Keratinocyte (primary cell): ENCODE results near the gene GOT2. TPM values are rescaled to one million over a fixed set of nuclear protein-coding genes. Genes with fewer than 3 reads are reported as not detected.

Experiments
- DNase-seq: peaks from one replicate; pipeline ENCODE4 v3.0.0-alpha.2; 2011; ENCODE audit warnings: low read depth, missing footprints, low spot score
- FAIRE-seq: peaks from 2 replicates; lab custom pipeline; 2011; peaks lifted over from hg19 to GRCh38; lab: Jason Lieb, UNC
- H2AFZ ChIP-seq: 2 replicates; pipeline ENCODE4 v1.6.0; 2012; ENCODE audit warnings: low read length, control low read depth, inconsistent platforms; ENCODE audit not compliant: control insufficient read depth
- H3K27ac ChIP-seq: 2 replicates; pipeline ENCODE4 v1.5.1; 2011; ENCODE audit warnings: low read length; ENCODE audit not compliant: control insufficient read depth, insufficient read depth
- H3K27me3 ChIP-seq: 3 replicates; pipeline ENCODE4 v1.6.0; 2011; ENCODE audit warnings: low read length; ENCODE audit not compliant: control insufficient read depth, insufficient read depth; ENCODE audit errors: extremely low read depth
- H3K36me3 ChIP-seq, 2 experiments: 2 replicates in 1 of 2; 3 replicates in 1 of 2; pipeline ENCODE4 v1.5.1; 2011; ENCODE audit warnings: low read length in 2 of 2, mild to moderate bottlenecking in 1 of 2; ENCODE audit not compliant: control insufficient read depth in 2 of 2, insufficient read depth in 2 of 2; ENCODE audit errors: extremely low read depth in 1 of 2
- H3K4me1 ChIP-seq: 3 replicates; pipeline ENCODE4 v1.5.1; 2011; ENCODE audit warnings: low read length; ENCODE audit not compliant: control insufficient read depth, insufficient read depth; ENCODE audit errors: extremely low read depth
- H3K4me2 ChIP-seq: 3 replicates; pipeline ENCODE4 v1.6.0; 2011; ENCODE audit warnings: low read depth, low read length; ENCODE audit not compliant: control insufficient read depth, insufficient read depth; ENCODE audit errors: extremely low read depth
- H3K4me3 ChIP-seq, 3 experiments: fragments of 200-600 bp in 1 of 3; sonication (generic) in 1 of 3; 2 replicates in 2 of 3; 3 replicates in 1 of 3; pipeline ENCODE4 v1.5.1; 2011 to 2016; ENCODE audit warnings: low read length in 3 of 3, mild to moderate bottlenecking in 3 of 3, control low read depth in 2 of 3, inconsistent platforms in 1 of 3, low read depth in 1 of 3, mixed read lengths in 1 of 3, mixed run types in 1 of 3, moderate library complexity in 1 of 3; ENCODE audit not compliant: control insufficient read depth in 2 of 3, insufficient read depth in 2 of 3; ENCODE audit errors: extremely low read depth in 1 of 3
- H3K79me2 ChIP-seq: 2 replicates; pipeline ENCODE4 v1.6.0; 2012; ENCODE audit warnings: low read length; ENCODE audit not compliant: control insufficient read depth, insufficient read depth
- H3K9ac ChIP-seq: 3 replicates; pipeline ENCODE4 v1.6.0; 2011; ENCODE audit warnings: low read length; ENCODE audit not compliant: control insufficient read depth, insufficient read depth; ENCODE audit errors: extremely low read depth
- H3K9me1 ChIP-seq: 3 replicates; pipeline ENCODE4 v1.6.0; 2011; ENCODE audit warnings: low read length; ENCODE audit not compliant: control insufficient read depth, insufficient read depth; ENCODE audit errors: extremely low read depth
- H3K9me3 ChIP-seq: 2 replicates; pipeline ENCODE4 v1.5.1; 2012; ENCODE audit warnings: low read depth, low read length; ENCODE audit not compliant: control insufficient read depth
- H4K20me1 ChIP-seq: 3 replicates; pipeline ENCODE4 v1.6.0; 2011; ENCODE audit warnings: low read length; ENCODE audit not compliant: control insufficient read depth, insufficient read depth; ENCODE audit errors: extremely low read depth
- EZH2 ChIP-seq: IDR thresholded peaks from one replicate; pipeline ENCODE4 v1.6.1; 2012; ENCODE audit warnings: inconsistent platforms, mild to moderate bottlenecking, low read length, moderate library complexity
- dilution Hi-C: fragments of 300-500 bp; cut with MboI; formaldehyde crosslinking; loops from one replicate; pipeline ENCODE4 v1.7.0; 2020; ENCODE audit warnings: low sequenced_read_pairs; ENCODE audit not compliant: extremely low pct_ligation_motif_present
- polyA plus RNA-seq, 5 experiments: library from polyadenylated mRNA; depleted of rRNA in 3 of 5; stranded (reverse) in 3 of 5; stranded (forward) in 1 of 5; unstranded in 1 of 5; fragments of >200 nt; gene quantifications; 1 replicate in 1 of 5; 2 replicates in 3 of 5; 3 replicates in 1 of 5; pipeline versions ENCODE4 v1.2.1 to v1.2.3, GENCODE V29; 2011 to 2012; ENCODE audit warnings: missing spikeins in 2 of 5, low read depth in 1 of 5, low replicate concordance in 1 of 5
- TF ChIP-seq, protein P1 (sequence below), 3 experiments: IDR thresholded peaks in 1 of 3; conservative IDR thresholded peaks in 1 of 3; optimal IDR thresholded peaks in 1 of 3; 2 replicates in 2 of 3; 3 replicates in 1 of 3; pipeline versions ENCODE3 to v1.5.1; 2011; ENCODE audit warnings: low read length in 3 of 3, mild to moderate bottlenecking in 3 of 3, moderate library complexity in 2 of 3, control low read depth in 1 of 3, inconsistent platforms in 1 of 3; ENCODE audit not compliant: insufficient read depth in 2 of 3; ENCODE audit errors: extremely low read depth in 1 of 3

GOT2 gene
- polyA plus RNA-seq, 1 donor (not counting 4 experiments of a cell fraction or from before 2014, with no cell fraction given): 99.2 TPM

DNA sequence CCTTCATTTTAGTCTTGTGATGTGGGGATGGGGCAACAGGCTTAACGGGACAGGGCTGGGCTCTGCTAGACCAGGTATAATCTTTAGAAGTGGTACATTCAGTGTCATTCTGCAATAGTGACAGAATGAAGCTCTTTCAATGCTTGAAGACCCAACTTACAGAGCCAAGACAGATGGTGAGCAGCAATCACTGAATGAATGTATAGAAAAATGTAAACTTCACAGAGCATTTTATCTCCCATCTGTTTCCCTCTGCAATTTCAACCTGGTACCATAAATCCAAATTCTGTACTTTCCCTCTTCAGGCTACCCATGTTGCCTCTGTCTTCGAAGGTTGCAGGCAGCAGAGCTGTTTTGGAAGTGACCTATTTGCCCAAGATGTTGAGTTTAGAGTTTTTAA lies 33.5 kb upstream of the GOT2 start:
- no peak for TF ChIP-seq EZH2
- TF ChIP-seq, protein P1, sequence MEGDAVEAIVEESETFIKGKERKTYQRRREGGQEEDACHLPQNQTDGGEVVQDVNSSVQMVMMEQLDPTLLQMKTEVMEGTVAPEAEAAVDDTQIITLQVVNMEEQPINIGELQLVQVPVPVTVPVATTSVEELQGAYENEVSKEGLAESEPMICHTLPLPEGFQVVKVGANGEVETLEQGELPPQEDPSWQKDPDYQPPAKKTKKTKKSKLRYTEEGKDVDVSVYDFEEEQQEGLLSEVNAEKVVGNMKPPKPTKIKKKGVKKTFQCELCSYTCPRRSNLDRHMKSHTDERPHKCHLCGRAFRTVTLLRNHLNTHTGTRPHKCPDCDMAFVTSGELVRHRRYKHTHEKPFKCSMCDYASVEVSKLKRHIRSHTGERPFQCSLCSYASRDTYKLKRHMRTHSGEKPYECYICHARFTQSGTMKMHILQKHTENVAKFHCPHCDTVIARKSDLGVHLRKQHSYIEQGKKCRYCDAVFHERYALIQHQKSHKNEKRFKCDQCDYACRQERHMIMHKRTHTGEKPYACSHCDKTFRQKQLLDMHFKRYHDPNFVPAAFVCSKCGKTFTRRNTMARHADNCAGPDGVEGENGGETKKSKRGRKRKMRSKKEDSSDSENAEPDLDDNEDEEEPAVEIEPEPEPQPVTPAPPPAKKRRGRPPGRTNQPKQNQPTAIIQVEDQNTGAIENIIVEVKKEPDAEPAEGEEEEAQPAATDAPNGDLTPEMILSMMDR (optimal IDR thresholded peaks at IDR 0.05 in 1 of 3, IDR thresholded peaks at IDR 0.05 in 1 of 3, conservative IDR thresholded peaks at IDR 0.05 in 1 of 3; ENCODE audit: extremely low read depth in 1 of 3, insufficient read depth in 2 of 3, low read length in 3 of 3): no peak
- Histone ChIP-seq H3K9me1 (no peaks in the 10 kb centered on the region), H3K79me2 (no peaks in the 10 kb centered on the region), H3K9me3 (no peaks in the 10 kb centered on the region), H3K27ac (no peak overlapping the region), H3K4me3 (no peak overlapping the region), H3K9ac (no peak overlapping the region), H4K20me1 (no peaks in the 10 kb centered on the region), H3K4me1 (no peaks in the 10 kb centered on the region), H3K4me2 (no peak overlapping the region), H3K27me3 (no peaks in the 10 kb centered on the region), H3K36me3 (no peaks in the 10 kb centered on the region), H2AFZ (no peak overlapping the region)
- DNase-seq: no peak
- FAIRE-seq: no peak
- dilution Hi-C loops: no loop called here

DNA sequence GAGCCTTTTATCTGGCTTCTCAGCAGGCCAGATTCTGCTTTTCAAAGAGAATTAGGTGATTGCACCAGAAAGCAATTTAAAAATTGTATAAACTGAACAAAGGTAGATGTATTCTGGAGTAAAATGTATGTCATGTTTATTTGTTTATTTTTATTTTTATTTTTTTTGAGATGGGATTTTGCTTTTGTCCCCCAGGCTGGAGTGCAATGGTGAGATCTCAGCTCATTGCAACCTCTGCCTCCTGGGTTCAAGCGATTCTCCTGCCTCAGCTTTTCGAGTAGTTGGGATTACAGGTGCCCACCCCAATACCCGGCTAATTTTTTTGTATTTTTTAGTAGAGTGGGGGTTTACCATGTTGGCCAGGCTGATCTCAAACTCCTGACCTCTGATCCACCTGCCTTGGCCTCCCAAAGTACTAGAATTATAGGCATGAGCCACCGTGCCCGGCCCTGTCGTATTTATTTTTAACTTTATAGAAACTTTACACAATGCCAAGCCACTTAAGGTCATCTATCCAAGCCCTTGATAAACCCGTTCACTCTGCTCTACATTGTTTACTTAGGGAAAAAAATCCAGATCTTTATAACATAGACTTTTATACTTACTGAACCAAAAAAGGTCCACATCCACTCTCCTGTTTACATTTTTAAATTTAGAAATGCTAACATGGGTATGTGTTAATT lies 22.7 kb upstream of the GOT2 start:
- Histone ChIP-seq H3K4me2 (no peak overlapping the region), H3K27me3 (no peaks in the 10 kb centered on the region), H3K79me2 (no peaks in the 10 kb centered on the region), H3K9me1 (no peaks in the 10 kb centered on the region), H4K20me1 (no peaks in the 10 kb centered on the region), H3K4me3 (no peak overlapping the region), H3K4me1 (no peaks in the 10 kb centered on the region), H2AFZ (no peak overlapping the region), H3K36me3 (no peaks in the 10 kb centered on the region), H3K27ac (no peak overlapping the region), H3K9ac (no peak overlapping the region), H3K9me3 (no peaks in the 10 kb centered on the region)
- no peak for FAIRE-seq
- no peak for TF ChIP-seq EZH2
- TF ChIP-seq, protein P1 (optimal IDR thresholded peaks at IDR 0.05 in 1 of 3, IDR thresholded peaks at IDR 0.05 in 1 of 3, conservative IDR thresholded peaks at IDR 0.05 in 1 of 3; ENCODE audit: extremely low read depth in 1 of 3, insufficient read depth in 2 of 3, low read length in 3 of 3): no peak
- dilution Hi-C loops: no loop called here
- no peak for DNase-seq
